Hematopoietic multipotent progenitor cell (in vitro differentiated cells): ENCODE measurements around the gene KRT23. TPM values are rescaled to one million over a fixed set of nuclear protein-coding genes. Genes with fewer than 3 reads are reported as not detected.

Experiments used
- DNase-seq, 3 donors: peaks; one replicate each; pipeline ENCODE4 v3.0.0-alpha.2; 2011 to 2015; ENCODE audit warnings: low read depth in 2 of 3, low spot score in 2 of 3
- total RNA-seq: library from RNA; depleted of rRNA; stranded (reverse); fragments of >200 nt; gene quantifications from one replicate; pipeline ENCODE4 v1.2.3, GENCODE V29; 2012

Gene KRT23
- total RNA-seq, 1 donor = under 0.01 TPM

- DNase-seq = no peak
Measured at GRCh38 chr17:40912486-40913210, 24.8 kb downstream of the KRT23 start.

GRCh38 chr17:40910441-40910841 lies 27.0 kb downstream of the KRT23 start:
- no peak for DNase-seq

GRCh38 chr17:40909755-40910154 lies 27.7 kb downstream of the KRT23 start:
- no peak for DNase-seq

GRCh38 chr17:40909351-40909750 lies 28.1 kb downstream of the KRT23 start:
- peak; percentile 42 to 83 (median 79) for DNase-seq

GRCh38 chr17:40906613-40907012 lies 30.8 kb downstream of the KRT23 start:
- DNase-seq = no peak

GRCh38 chr17:40905370-40905769 lies 32.1 kb downstream of the KRT23 start:
- DNase-seq = no peak

GRCh38 chr17:40903129-40903847 lies 34.2 kb downstream of the KRT23 start:
- DNase-seq = no peak

- DNase-seq = no peak
Measured at GRCh38 chr17:40902498-40902897, 34.9 kb downstream of the KRT23 start.

- no peak for DNase-seq
Measured at GRCh38 chr17:40901981-40902474, 35.4 kb downstream of the KRT23 start.

- DNase-seq = no peak
Measured at GRCh38 chr17:40900809-40901356, 36.6 kb downstream of the KRT23 start.

GRCh38 chr17:40896916-40897455 lies 40.5 kb downstream of the KRT23 start:
- DNase-seq = no peak

- DNase-seq = no peak
Measured at GRCh38 chr17:40895106-40895730, 42.2 kb downstream of the KRT23 start.

GRCh38 chr17:40888196-40888720 lies 49.2 kb downstream of the KRT23 start:
- no peak for DNase-seq

- DNase-seq = no peak
Measured at GRCh38 chr17:40886090-40886489, 51.4 kb downstream of the KRT23 start.

- DNase-seq = no peak
Measured at GRCh38 chr17:40884708-40885512, 52.5 kb downstream of the KRT23 start, which contains the start of gene KRT20. KRT20 (minus strand) TSS chr17:40885242; CDS start chr17:40885185, 57 bp downstream.

GRCh38 chr17:40883626-40884334 lies 53.7 kb downstream of the KRT23 start:
- no peak for DNase-seq

GRCh38 chr17:40883031-40883430 lies 54.4 kb downstream of the KRT23 start:
- no peak for DNase-seq

- DNase-seq = no peak
Measured at GRCh38 chr17:40879026-40879425, 58.4 kb downstream of the KRT23 start.

GRCh38 chr17:40878044-40878443 lies 59.4 kb downstream of the KRT23 start:
- DNase-seq = no peak
